Measurements from ENCODE around the gene MYH9.
A peak's percentile ranks its signal among the peaks of the same experiment; 100 is the strongest.

Gene MYH9

DNA sequence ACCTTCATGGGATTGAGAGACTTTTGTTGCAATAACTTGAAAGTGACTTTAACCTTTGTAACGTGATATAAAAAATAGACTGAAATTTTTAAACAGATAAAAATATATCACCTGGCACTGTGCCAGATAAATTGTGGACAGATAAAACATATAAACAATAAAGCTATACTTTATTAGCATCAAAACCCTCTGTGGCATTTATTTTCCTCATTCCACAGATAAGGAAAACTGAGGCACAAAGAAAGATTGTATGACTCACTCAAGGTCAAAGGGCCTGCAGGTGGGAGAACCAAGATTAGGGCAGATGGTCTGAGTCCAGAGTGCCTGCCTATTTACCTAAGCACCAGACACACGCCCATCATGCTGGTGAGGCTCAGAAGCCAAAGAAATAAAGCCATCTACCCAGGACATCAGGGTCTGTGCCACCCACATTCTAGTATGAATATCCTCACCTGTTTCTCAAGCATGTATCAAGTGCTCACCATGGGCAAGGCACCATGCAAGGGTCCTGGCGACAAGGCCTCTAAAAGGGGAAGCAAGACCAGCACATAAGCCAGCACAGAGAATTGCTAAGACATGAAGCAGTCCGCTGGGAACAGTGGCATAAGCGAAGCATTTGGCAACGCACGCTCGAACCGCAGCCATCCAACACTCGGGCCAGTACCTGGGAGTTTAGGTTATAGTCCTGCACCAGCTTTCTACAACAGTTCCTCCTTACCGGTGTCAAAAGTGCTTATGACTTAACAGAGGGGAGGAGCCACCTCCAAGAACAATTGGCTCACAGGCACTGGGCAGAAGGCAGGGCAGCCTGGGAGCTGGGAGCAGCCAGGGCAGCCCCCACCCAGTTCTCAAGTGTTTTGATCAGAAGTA lies 17.6 kb downstream of the MYH9 start:
- Histone ChIP-seq H3K4me1 (ENCODE audit: control insufficient read depth in 1 of 2, insufficient read depth in 2 of 2, low read length in 2 of 2) (peaks cover 53 to 98% of the 10 kb centered on the region in 2 donors), H3K4me3 (ENCODE audit: low read depth in 1 of 2, low read length in 2 of 2) (peak overlapping the region; percentile 43 to 53), H3K27ac (ENCODE audit: low read length) (peak overlapping the region; percentile 86), H3K36me3 (ENCODE audit: control insufficient read depth in 1 of 2, insufficient read depth in 2 of 2, low read length in 2 of 2) (peaks cover under 1 to 2% of the 10 kb centered on the region in 2 donors), H3K27me3 (ENCODE audit: low read depth, low read length) (no peaks in the 10 kb centered on the region), H3K9me3 (ENCODE audit: control insufficient read depth in 1 of 2, low read length in 2 of 2) (no peaks in the 10 kb centered on the region)

DNA sequence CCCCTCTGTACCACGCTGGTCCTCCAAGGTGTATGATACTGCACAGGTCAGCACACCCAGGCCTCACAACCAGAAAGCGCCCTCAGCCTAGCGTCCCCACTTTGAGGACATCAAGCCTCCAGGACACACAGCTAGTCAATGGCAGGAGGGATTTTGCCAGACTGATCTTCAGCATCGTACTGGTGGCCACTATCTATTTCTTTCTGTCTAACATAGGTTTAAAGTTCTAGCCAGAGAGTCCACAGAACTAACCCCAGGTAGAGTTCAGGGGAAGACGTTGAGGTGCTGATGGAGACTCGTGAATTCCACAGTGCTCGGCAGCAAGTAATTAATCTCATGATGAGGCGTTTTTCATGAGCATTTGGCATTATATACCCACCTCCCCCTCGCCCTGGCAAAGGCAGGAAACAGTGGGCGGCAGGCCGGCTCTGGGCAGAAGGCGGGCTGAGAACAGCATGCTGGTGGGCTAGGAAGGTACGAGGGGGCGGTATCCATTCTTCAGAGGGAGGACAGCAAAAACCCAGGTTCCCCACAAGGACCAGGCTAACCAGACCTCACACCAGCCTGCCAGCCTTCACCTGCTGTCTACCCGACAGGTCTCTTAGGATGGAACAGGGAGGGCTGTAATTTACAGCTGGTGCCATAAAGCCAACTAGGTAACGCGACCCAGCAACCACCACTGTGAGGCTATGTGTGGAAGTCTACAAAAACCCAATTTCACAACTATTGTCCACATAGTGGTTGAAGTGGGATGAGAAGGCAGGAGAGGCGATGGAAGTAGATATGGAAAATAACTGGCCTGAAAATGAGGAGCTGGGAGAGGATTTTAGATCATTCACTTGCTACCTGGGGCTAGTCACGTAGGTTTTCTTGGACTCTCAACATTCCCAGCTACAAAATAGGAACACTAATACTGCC lies 18.5 kb downstream of the MYH9 start:
- Histone ChIP-seq H3K36me3 (ENCODE audit: control insufficient read depth in 1 of 2, insufficient read depth in 2 of 2, low read length in 2 of 2) (no peaks in the 10 kb centered on the region), H3K9me3 (ENCODE audit: control insufficient read depth in 1 of 2, low read length in 2 of 2) (no peaks in the 10 kb centered on the region), H3K4me3 (ENCODE audit: low read depth in 1 of 2, low read length in 2 of 2) (peak overlapping the region in 1 of 2 donors; percentile 10), H3K4me1 (ENCODE audit: control insufficient read depth in 1 of 2, insufficient read depth in 2 of 2, low read length in 2 of 2) (peaks cover 58 to 98% of the 10 kb centered on the region in 2 donors), H3K27ac (ENCODE audit: low read length) (peak overlapping the region; percentile 86), H3K27me3 (ENCODE audit: low read depth, low read length) (no peaks in the 10 kb centered on the region)

DNA sequence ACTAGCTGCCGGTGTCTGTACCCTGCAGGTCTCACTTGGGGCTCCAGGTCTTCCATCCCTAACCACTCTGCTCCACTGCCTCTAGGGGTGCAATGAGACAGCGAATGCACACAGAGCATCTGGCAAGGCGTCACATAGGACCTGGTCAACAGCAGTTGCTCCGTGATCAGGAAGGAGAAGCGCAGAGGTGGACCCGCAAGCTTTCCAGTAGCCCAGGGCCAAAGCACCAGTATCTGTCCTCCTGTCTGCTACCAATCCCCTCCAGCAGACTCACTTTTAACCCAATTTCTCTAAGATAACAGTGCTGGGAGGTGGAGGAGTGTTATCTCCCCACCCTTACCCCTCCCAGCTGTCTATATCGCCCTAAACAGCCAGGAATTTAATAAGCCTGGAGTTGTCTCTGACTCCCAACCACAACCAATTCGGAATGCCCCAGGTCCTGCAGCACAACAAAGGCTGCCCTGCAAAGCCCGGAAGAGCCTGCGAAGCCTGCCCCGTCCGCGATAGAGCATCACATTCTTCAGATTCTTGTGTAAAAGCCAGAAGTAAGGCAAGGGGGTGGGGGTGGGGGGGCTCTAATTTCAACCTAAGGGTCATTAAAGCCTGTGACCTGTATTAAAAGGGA lies 19.3 kb downstream of the MYH9 start:
- H3K9me3 ChIP-seq (ENCODE audit: control insufficient read depth in 1 of 2, low read length in 2 of 2): no peaks in the 10 kb centered on the region
- H3K4me1 ChIP-seq (ENCODE audit: control insufficient read depth in 1 of 2, insufficient read depth in 2 of 2, low read length in 2 of 2): peaks cover 62 to 99% of the 10 kb centered on the region in 2 donors
- H3K4me3 ChIP-seq (ENCODE audit: low read depth in 1 of 2, low read length in 2 of 2): peak overlapping the region; percentile 18 to 42
- peak overlapping the region; percentile 49 for H3K27ac ChIP-seq (ENCODE audit: low read length)
- no peaks in the 10 kb centered on the region for H3K36me3 ChIP-seq (ENCODE audit: control insufficient read depth in 1 of 2, insufficient read depth in 2 of 2, low read length in 2 of 2)
- H3K27me3 ChIP-seq (ENCODE audit: low read depth, low read length): no peaks in the 10 kb centered on the region

DNA sequence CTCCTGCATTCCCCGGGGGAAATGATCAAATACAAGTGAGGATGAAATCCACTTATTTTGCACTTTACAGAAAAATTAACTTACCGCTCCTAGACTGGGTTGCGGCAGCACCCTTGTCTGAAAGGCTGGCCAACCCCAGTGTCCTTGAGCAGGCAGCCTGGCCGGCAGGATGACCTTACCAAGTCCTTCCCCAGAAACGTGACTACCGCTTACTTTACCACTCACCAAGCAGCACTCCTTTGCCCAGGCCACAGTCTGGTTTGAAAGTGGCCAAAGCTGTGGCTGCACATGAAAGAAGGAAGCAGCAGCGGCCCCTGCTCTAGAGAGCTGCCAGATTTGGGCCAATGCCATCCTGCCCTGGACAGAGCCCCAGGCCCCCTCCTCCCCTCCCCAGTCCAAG lies 20.3 kb downstream of the MYH9 start:
- no peaks in the 10 kb centered on the region for H3K27me3 ChIP-seq (ENCODE audit: low read depth, low read length)
- no peaks in the 10 kb centered on the region for H3K9me3 ChIP-seq (ENCODE audit: control insufficient read depth in 1 of 2, low read length in 2 of 2)
- peaks cover 62 to 99% of the 10 kb centered on the region in 2 donors for H3K4me1 ChIP-seq (ENCODE audit: control insufficient read depth in 1 of 2, insufficient read depth in 2 of 2, low read length in 2 of 2)
- peak overlapping the region; percentile 67 for H3K27ac ChIP-seq (ENCODE audit: low read length)
- no peaks in the 10 kb centered on the region for H3K36me3 ChIP-seq (ENCODE audit: control insufficient read depth in 1 of 2, insufficient read depth in 2 of 2, low read length in 2 of 2)
- H3K4me3 ChIP-seq (ENCODE audit: low read depth in 1 of 2, low read length in 2 of 2): peak overlapping the region in 1 of 2 donors; percentile 42

DNA sequence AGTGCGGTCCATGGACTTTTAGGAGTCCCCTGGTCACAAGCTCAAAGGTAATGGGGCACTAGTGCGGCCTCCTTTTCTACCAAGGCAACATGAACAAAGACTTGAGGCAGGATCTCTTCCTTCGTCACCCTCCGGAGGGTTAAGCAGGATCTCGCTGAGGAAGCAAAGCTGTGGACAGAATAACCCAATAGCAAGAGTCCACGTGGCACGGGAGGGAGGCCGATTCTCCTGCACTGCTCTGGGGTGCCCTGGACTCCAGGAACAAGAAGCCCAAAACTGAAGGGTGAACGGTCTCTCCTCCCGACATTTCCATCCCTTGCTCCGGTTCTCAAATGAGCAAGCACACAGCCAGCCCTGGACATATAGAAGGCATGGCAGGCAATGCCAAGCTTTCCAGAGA lies 20.7 kb downstream of the MYH9 start:
- H3K27me3 ChIP-seq (ENCODE audit: low read depth, low read length): no peaks in the 10 kb centered on the region
- no peaks in the 10 kb centered on the region for H3K9me3 ChIP-seq (ENCODE audit: control insufficient read depth in 1 of 2, low read length in 2 of 2)
- H3K27ac ChIP-seq (ENCODE audit: low read length): peak overlapping the region; percentile 67
- peak overlapping the region in 1 of 2 donors; percentile 42 for H3K4me3 ChIP-seq (ENCODE audit: low read depth in 1 of 2, low read length in 2 of 2)
- peaks cover 62 to 99% of the 10 kb centered on the region in 2 donors for H3K4me1 ChIP-seq (ENCODE audit: control insufficient read depth in 1 of 2, insufficient read depth in 2 of 2, low read length in 2 of 2)
- H3K36me3 ChIP-seq (ENCODE audit: control insufficient read depth in 1 of 2, insufficient read depth in 2 of 2, low read length in 2 of 2): no peaks in the 10 kb centered on the region

DNA sequence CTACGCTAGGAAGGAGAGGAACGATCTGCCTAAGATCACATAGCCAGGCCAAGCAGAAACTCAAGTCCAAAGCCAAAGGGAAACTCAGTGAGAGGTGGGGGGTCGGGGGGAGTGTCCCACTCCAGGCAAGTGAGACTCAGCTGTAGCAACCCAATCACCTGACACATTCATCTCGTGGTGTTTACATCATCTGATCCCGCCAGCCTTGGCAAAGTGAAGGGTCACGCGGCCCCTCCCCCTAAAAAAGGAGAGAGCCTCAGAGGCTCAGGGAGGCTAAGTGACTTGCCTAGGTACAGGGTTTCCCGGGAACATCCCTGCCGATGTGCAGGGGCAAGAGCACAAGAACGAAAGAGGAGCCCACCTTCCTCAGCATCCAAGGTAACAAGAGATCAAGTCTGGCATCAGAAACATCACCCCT lies 21.5 kb downstream of the MYH9 start:
- H3K4me1 ChIP-seq (ENCODE audit: control insufficient read depth in 1 of 2, insufficient read depth in 2 of 2, low read length in 2 of 2): peaks cover 58 to 99% of the 10 kb centered on the region in 2 donors
- peak overlapping the region; percentile 67 for H3K27ac ChIP-seq (ENCODE audit: low read length)
- H3K4me3 ChIP-seq (ENCODE audit: low read depth in 1 of 2, low read length in 2 of 2): no peak overlapping the region

DNA sequence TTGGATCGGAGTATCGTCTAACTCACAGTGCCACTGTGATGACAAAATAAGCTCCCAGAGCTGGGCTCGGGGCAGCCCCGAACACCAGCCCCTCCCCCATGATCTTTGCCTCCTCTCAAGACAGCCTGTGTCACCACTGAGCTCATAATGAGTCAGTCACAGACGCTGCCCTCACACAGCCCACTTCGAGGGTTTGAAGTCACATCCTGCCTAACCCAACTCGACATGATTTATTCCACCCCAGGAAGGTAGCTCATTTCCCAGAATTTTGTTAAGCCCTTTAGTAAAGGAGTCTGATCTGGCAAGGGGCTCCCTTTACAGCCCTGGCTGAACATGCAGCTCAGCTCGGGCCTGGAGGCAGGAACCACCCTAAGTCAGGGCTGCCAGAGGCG lies 22.8 kb downstream of the MYH9 start:
- H3K4me1 ChIP-seq (ENCODE audit: control insufficient read depth in 1 of 2, insufficient read depth in 2 of 2, low read length in 2 of 2): peaks cover 60 to 98% of the 10 kb centered on the region in 2 donors
- no peaks in the 10 kb centered on the region for H3K36me3 ChIP-seq (ENCODE audit: control insufficient read depth in 1 of 2, insufficient read depth in 2 of 2, low read length in 2 of 2)
- no peaks in the 10 kb centered on the region for H3K9me3 ChIP-seq (ENCODE audit: control insufficient read depth in 1 of 2, low read length in 2 of 2)
- H3K27ac ChIP-seq (ENCODE audit: low read length): peak overlapping the region; percentile 72
- no peak overlapping the region for H3K4me3 ChIP-seq (ENCODE audit: low read depth in 1 of 2, low read length in 2 of 2)
- no peaks in the 10 kb centered on the region for H3K27me3 ChIP-seq (ENCODE audit: low read depth, low read length)

More for the DNA sequence above, 21.5 kb downstream of the MYH9 start:
- no peaks in the 10 kb centered on the region for H3K27me3 ChIP-seq (ENCODE audit: low read depth, low read length)
- no peaks in the 10 kb centered on the region for H3K36me3 ChIP-seq (ENCODE audit: control insufficient read depth in 1 of 2, insufficient read depth in 2 of 2, low read length in 2 of 2)
- no peaks in the 10 kb centered on the region for H3K9me3 ChIP-seq (ENCODE audit: control insufficient read depth in 1 of 2, low read length in 2 of 2)

DNA sequence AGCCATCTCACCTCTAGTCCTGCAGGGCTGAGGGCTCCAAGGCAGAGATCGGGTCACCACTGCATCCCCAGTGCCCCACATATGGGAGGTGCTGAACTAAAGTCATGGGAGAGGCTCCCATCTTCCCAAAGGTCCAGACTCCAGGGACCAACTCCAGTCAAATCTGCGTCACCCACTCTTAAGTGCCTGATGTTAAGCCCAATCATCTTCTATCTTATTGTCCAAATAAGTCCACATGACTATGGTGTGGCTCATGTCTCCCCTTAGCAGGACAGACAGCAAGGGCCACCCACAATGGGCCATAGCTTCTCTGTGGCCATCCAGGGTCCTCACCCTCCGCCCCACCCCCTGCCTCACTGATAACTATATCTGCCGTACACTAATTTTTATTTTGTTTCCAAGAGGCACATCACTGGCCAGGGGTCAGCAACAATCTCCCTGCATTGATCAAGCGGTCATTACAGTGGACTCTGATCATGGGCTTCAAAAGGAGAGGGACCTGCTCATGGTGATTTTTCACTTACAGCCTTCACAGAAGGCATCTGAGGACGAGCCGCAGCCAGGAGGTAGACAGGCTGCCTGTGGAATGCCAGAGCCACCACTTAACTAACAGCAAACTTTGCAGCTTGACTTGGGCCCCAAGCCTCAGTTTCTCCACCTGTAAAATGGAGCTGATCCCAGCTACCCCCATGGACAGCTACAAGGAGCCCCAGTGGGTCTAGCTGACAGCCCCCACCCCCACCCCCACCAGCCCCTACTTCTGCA lies 23.3 kb downstream of the MYH9 start:
- Histone ChIP-seq H3K27me3 (ENCODE audit: low read depth, low read length) (no peaks in the 10 kb centered on the region), H3K4me1 (ENCODE audit: control insufficient read depth in 1 of 2, insufficient read depth in 2 of 2, low read length in 2 of 2) (peaks cover 60 to 98% of the 10 kb centered on the region in 2 donors), H3K27ac (ENCODE audit: low read length) (peak overlapping the region; percentile 72), H3K36me3 (ENCODE audit: control insufficient read depth in 1 of 2, insufficient read depth in 2 of 2, low read length in 2 of 2) (no peaks in the 10 kb centered on the region), H3K9me3 (ENCODE audit: control insufficient read depth in 1 of 2, low read length in 2 of 2) (no peaks in the 10 kb centered on the region), H3K4me3 (ENCODE audit: low read depth in 1 of 2, low read length in 2 of 2) (no peak overlapping the region)

DNA sequence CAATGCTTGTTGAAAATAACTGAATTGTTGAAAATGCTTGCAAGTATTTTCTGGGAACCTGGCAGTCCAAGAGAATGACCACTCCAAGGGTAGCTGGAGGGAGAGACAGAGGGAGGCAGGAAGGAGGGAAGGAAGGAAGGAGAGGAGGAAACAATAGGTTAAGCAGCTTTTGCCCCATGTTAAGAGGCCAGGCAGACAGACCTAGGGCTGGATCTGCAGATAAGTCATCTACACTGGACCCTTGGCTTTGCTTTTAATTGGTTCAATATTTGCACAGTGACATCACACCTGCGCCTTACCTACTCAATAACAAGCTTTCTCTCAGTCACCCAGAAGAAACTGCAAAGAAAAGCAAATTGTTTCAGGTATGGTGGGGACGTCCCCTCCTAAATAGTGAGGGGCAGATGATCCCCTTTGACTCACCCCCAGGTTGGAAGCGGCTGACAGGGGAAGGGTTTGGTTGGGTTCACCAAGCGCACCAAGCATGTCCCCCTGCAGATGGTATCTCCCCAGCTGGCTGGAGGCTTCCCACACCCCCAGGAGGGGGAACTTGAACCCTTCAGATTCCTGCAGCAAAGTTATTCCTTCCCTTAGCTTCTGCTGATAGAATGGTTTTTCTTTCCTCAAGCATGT lies 24.3 kb downstream of the MYH9 start:
- no peak overlapping the region for H3K4me3 ChIP-seq (ENCODE audit: low read depth in 1 of 2, low read length in 2 of 2)
- peak overlapping the region; percentile 72 for H3K27ac ChIP-seq (ENCODE audit: low read length)
- peaks cover 60 to 98% of the 10 kb centered on the region in 2 donors for H3K4me1 ChIP-seq (ENCODE audit: control insufficient read depth in 1 of 2, insufficient read depth in 2 of 2, low read length in 2 of 2)
- no peaks in the 10 kb centered on the region for H3K9me3 ChIP-seq (ENCODE audit: control insufficient read depth in 1 of 2, low read length in 2 of 2)
- no peaks in the 10 kb centered on the region for H3K36me3 ChIP-seq (ENCODE audit: control insufficient read depth in 1 of 2, insufficient read depth in 2 of 2, low read length in 2 of 2)
- H3K27me3 ChIP-seq (ENCODE audit: low read depth, low read length): no peaks in the 10 kb centered on the region

DNA sequence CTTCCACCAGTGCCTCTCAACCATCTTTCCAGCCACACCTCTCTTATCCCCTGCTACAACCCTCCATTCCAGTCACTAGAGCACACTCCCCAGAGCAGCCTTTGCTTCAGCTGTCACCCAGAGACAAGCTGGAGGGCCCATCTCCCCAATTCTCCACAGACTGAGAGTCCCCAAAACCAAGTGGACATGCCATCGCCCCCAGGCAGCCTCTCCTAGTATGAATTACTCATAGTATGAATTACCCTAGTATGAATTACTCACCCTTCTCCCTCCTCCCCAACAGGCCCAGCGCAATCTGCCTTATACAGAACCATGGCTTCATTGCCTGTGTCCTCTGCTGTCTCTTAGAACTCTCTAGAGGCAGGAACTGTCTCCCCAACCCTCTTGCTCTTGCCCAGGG lies 24.8 kb downstream of the MYH9 start:
- peaks cover 55 to 98% of the 10 kb centered on the region in 2 donors for H3K4me1 ChIP-seq (ENCODE audit: control insufficient read depth in 1 of 2, insufficient read depth in 2 of 2, low read length in 2 of 2)
- no peak overlapping the region for H3K4me3 ChIP-seq (ENCODE audit: low read depth in 1 of 2, low read length in 2 of 2)
- H3K27me3 ChIP-seq (ENCODE audit: low read depth, low read length): no peaks in the 10 kb centered on the region
- H3K9me3 ChIP-seq (ENCODE audit: control insufficient read depth in 1 of 2, low read length in 2 of 2): no peaks in the 10 kb centered on the region
- H3K27ac ChIP-seq (ENCODE audit: low read length): peak overlapping the region; percentile 72
- no peaks in the 10 kb centered on the region for H3K36me3 ChIP-seq (ENCODE audit: control insufficient read depth in 1 of 2, insufficient read depth in 2 of 2, low read length in 2 of 2)
